COLO668 (cell line): Measurements from ENCODE around the gene SLC12A7.
A peak's percentile ranks its signal among the peaks of the same experiment; 100 is the strongest.
"Not testable (repeated sequence)": the region's sequence is repeated elsewhere in the genome, so short reads cannot be mapped to it uniquely, and the experiment has no call there.

ENCODE experiments used
- DNase-seq: peaks from one replicate; lab custom pipeline; 2025; ENCODE audit not compliant: unreplicated experiment; lab: John Stamatoyannopoulos, UW

Gene SLC12A7

GRCh38 chr5:1127959-1128785, 16.3 kb upstream of the SLC12A7 start:
- DNase-seq: peak; percentile 91

DNA sequence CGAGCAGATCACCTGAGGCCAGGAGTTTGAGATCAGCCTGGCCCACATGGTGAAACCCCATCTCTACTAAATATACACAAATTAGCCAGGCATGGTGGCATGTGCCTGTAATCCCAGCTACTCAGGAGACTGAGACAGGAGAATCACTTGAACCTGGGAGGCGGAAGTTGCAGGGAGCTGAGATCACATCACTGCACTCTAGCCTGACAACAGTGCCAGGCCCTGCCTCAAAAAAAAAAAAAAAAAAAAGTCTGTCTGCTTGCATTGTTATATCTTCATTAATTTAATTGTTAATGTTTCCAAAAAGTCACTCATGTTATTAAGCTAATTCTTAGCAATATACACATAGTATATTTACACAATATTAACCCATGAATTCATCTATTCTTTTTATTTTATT, 13.8 kb upstream of the SLC12A7 start:
- not testable (repeated sequence) for DNase-seq

DNA sequence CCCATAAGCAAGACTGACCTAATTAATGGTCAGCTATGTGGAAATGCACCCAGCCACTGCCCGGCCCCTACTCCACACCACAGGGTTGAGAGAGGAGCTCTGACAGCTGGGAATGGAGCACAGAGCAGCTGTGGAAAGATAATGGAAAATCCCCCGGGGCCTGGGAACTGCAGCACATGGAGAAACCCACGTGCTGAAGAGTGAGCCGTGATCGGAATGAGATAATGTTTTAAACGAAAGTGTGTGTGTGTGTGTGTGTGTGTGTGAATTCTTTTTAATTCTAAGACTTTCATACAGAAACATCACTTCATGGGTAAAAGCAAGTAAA, 13.1 kb upstream of the SLC12A7 start:
- peak; percentile 38 for DNase-seq

- no peak for DNase-seq
These were observed 12.6 kb upstream of the SLC12A7 start for GRCh38 chr5:1124205-1125029.

- no peak for DNase-seq
These were observed 11.7 kb upstream of the SLC12A7 start for GRCh38 chr5:1123418-1124147.

DNA sequence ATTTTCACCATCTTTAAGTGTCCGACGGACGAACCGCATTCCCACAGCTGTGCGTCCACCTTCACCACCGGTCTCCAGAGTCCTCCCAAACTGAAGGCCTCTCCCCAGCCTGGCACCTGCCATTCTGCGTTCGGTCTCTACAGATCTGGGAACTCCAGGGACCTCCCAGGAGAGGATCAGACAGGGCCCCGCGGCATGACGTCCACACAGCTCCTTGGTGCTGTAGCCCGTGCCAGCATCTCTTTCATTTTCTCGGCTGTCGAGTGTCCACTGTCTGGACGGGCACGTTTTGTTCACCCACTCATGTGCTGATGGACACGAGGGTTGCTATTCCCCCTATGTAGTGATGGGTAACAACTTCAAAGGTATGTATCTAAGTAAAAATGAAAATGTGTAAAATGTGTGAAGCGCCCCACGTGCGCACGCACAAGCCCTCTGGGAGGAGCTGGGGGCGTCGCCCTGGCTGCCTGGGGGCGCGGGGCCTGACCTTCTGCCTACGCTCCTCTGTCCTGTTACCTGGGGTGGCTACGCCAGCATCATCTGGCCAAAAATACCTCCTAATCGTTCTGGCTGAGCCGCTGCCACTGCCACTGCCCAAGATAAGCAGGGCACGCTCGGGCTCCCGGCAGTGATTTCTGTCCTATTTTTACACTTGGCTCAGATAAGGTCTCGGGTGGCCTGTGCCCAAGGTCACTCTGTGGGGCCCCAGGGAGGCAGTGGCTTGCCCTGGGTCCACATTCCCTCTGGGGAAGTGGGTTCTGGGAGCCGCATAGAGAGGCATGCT, 10.8 kb upstream of the SLC12A7 start:
- no peak for DNase-seq

DNA sequence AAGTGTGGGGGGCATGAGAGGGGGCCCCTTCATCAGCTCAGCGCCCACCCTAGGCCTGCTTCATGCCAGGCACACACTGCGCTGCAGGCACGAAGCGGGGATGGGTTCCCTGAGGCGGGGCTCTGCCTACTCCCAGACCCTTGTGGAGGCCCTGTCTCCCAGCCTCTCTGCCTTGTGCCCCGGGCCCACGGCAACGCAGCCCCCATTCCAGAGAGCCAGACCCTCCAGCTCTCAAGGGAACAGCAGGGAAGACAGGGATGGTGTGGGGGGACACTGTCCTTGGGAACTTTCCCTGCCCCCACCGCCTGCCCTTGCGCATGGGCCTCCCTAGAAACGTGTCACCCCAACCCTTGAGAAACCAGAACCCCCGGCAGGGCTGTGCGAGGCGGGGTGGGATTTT, 10.0 kb upstream of the SLC12A7 start:
- no peak for DNase-seq

DNA sequence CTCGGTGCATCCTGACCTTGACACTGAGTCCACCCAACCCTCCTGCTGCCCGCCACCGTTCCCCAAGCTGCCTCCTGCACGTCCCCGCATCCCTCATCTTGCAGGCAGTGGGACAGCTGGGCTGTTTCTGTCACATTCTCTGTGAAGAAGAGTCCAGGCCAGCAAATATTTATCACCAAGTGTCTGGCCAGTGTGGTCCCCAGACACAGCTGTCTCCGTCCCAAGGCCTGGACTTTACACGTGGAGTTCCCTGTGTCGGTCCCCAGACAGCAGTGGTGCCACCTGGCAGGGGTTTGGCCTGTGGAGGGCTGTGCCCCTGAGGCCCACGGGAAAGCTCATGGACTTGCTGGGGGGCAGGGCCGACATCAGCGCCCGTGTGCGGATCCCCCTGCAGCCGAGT, 9.2 kb upstream of the SLC12A7 start:
- DNase-seq: no peak

DNA sequence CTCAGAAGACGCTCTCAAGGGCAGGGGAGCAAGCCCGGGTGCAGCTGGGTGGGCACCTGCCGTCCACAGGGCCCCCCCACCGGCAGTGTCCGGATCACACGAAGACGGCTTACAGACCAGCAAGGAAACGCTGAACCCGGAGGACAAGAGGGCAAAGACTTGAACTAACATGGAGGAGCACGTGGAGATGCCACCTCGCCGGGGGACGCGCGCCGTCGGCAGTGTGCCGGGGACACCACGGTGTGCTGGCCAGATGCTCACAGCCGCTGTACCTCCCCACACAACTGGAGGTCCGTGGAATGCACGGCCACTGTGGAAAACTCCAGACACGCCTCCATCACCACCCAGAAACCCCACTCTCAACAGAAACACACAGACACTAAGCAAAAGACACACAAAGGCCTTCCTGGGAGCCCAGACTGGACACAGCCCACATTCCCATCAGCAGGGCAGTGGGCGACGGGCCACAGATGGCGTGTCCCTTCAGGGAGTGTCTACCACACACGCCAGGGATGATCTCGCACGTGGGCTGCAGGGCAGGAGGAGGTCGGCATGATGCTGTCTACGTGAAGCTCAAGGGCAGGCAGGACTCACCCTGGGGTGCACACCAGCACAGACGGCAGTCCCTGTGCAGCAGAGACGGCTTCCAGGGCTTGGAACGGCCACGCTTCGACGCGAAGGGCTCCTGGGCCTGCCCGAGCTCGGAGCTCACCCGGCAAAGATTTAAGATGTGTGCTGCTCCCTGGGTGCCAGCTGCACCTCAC, 8.6 kb upstream of the SLC12A7 start:
- DNase-seq: no peak

- DNase-seq: no peak
These were observed 7.5 kb upstream of the SLC12A7 start for GRCh38 chr5:1119312-1119831.

DNA sequence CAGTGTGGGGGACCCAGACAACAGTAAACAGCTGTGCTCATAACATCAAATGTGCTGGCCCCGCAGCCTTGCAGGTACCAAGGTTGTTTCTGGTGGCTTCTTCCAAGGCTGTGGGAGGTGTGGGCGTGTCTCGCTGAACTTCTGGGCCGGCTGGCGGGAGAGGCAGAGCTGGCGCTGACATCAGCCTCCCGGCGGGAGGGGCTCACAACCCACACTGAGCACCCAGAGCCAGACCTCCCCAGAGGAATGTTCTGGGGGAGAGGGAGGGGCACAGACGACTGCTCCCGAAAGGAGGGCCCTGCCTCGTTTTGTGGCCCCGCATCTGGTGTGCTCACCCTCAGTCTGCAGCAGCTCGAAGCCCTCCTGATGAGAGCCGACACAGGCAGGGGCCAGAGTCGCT, 6.9 kb upstream of the SLC12A7 start:
- DNase-seq: peak; percentile 65

GRCh38 chr5:1118231-1118698, 6.4 kb upstream of the SLC12A7 start:
- peak; percentile 85 for DNase-seq

DNA sequence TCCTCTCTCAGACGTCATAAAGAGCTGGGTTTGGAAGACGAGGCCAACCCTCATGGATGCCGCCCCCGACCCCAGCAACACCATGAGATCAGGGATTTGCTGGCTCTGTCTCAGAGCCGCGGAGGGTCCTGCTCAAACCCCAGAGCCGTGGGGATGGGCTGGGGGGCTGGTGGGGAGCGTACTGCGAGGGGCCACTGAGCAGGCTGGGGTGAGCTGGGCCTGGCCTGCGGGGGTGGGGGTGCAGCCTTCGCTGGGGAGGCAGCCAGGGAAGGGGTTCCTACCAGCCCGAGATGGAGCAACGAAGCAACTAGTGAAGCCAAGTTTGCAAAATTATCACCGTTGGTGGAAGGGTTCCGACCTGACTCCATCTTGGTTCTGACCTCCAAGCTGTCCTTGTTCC, 5.1 kb upstream of the SLC12A7 start:
- no peak for DNase-seq

- DNase-seq: no peak
These were observed 4.4 kb upstream of the SLC12A7 start for GRCh38 chr5:1116109-1116740.

DNA sequence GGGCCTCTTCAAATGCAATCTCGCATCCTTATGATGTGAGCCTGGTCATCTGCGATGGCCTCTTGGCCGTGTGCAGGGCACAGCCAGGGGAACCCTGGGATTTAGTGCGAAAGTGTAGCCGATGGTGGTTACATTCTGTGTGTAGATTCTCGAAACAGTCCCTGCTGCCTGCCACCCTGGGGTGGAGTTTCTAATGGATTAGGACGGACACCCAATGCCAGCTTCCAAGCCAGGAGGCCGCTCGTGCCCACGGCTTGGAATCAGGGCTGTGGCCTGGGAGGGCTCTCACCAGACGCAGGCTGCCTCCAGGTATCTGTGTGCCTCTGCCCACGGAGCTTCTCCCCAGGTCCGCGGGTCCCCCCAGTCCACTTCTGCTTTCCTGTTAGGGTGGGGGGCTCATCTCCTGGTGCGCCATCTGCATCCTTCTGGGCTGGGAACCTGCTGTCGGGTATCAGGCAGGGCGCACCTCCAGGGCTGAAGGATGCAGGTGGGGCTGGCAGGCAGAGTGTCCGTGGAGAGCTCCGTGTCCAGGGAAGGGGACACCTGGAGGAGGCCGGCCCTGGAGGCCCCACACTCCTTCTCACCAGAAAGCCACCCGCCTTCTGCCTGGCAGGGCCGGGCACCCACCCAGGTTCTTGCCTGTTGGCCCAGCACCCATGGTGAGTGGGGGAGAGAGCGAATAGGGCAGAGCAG, 3.4 kb upstream of the SLC12A7 start:
- DNase-seq: no peak

DNA sequence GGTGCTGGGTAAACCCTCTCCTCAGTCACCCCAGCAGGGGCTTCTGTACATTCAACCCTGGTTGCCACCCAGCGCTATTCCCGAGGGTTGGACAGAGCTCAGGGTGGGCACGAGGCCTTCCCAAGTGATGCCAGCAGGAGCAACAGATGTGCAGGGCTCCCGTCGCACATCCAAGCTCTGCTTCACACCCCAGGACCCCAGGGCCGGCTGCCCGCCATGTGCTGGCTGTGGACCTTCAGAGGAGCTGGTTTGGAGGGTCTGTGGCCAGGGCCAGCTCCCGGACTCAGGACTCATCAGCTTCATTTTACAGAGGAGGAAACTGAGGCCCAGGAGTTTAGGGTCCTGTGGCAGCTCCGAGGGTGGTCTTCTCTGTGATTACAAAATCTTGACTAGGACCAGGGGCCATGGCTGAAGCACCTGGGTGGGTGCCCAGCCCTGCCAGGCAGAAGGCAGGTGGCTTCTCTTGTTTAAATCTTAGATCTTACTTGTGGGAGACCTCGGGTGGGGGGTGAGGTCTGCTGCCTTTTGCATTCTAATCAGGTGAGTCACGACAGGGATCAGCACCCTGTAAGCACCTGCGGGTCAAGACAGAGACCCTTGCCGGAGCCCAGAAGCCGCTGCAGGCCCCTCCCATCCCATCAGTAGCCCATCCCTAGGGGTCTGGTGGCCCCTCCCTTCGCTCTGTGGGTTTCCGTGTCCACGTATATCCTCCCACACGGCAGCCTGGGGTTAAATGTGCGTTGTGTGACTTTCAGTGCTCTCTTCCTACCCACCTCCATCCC, 2.1 kb upstream of the SLC12A7 start:
- no peak for DNase-seq

DNA sequence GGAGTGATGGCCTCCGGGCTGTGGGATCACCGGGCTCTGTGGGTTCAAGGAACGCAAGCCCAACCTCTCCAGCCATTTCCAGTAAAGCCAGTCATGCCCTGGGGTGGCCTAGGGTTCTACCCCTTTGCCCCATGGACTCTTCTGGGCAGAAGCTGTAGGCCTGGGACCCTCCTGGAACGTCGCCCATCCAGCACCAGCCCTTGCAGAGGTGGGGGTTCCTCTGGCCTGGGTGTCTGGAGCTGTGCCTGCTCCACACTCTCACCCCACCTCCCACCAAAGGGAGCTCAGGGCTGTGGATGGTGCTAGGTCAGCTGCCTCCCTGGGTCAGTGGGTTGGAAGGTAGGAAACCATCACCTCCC, 1.4 kb upstream of the SLC12A7 start:
- DNase-seq: no peak
